HG03159 (cell line): ENCODE results near the gene THBS3.
A peak's percentile ranks its signal among the peaks of the same experiment; 100 is the strongest.
"Not testable (repeated sequence)": the region's sequence is repeated elsewhere in the genome, so short reads cannot be mapped to it uniquely, and the experiment has no call there.

Source experiments
- ATAC-seq: cut with Tn5 transposase; IDR thresholded peaks from one replicate; pipeline ENCODE4 v1.9.1; 2021; ENCODE audit warnings: mild to moderate bottlenecking, moderate library complexity; ENCODE audit not compliant: unreplicated experiment

Gene THBS3

GRCh38 chr1:155207806-155208540 lies at the start of gene THBS3:
TSS of gene THBS3 (minus strand) at chr1:155207897. CDS start at chr1:155207876, 21 bp downstream.
- ATAC-seq, result no peak

GRCh38 chr1:155256058-155256852 lies 48.6 kb upstream of the THBS3 start:
- no peak for ATAC-seq

DNA sequence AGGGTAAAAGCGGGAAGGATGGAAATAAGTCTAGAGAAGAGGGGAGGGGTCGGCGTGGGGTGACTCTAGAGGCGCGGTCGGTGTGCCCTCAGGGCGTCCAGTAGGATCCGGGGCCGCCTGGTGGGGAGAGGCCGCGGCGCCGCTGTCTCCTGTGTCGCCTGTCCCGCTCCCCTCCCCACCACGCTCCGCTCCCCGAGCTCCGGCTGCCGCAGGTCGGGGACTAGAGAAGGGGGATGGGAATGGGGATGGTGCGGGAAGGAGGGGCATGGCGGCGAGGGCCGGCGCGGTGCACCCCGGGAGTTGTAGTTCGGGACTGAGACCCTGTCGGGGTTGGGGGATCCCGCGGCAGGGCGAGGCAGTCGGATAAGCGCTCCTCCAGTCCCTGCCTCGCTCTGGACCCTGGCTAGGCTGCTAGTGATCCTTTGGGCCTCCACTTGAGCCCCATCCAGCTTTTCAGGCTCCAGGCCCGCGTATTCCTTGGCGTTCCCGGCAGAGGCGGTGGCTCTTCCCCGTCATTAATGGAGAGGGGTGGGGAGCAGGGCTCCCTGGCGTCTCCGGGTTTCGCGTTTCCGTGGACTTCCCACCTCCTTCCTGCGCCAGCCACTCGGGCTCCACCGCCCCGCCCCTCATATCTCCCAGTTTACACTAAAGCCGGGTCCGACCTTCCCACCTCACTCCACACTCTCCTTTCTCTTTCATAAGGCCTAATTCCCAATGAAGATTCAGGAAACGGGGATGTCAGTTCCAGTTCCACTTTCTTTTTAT lies 47.7 kb upstream of the THBS3 start, which contains the start of gene ENTREP3:
Gene ENTREP3 (minus strand): TSS at position 241 of the 765 bp plus-strand sequence. CDS start 606 bp downstream, outside the sequence.
- ATAC-seq, result no peak

DNA sequence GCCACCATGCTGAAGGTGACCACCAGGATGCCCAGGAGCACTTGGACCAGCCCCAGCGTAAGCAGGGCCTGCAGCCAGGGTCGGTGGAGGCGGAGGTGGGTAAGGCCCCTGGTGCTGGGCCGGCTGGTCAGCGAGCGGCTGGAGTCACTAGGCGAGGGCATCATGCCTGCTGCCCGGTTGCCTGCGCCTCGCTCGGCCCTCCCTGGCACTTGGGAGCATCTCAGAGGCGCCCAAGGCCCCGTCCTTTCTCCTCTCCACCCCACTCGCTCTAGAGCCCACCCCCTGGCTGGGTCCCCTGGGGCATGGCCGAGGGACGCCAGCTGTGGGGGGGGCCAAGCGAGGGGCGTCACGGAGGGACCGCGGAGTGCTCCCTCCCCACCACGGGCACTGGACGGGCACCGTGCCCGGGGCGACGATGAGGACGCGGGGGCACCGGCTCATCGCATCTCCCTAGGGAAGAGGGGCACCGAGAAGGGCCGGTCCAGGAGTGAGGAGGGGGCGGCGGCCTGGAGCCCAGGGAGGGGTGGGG lies 47.1 kb upstream of the THBS3 start:
- ATAC-seq, result no peak

DNA sequence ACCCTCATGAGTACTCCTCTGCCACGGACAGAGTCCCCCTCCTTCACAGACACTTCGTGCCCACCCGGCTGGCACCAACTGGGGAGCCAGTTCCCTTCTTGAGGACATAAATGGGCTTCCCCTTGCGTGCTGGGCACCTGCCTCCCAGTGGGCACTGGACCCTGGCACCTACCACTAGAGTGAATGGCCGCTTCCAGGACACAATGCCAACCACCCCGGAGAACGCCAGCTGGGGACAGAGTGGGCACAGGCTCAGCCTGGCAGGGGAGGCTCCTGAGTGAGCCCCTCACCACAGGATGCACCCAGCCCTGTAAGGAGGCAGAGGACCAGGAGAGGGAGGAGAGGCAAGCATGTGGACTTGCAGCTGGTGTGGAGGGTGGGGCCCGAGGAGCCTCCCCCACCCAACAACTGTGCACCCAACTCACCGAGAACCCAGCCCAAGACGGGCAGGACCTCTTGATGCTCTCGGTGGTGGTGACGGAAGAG lies 46.6 kb upstream of the THBS3 start:
- ATAC-seq, result no peak

DNA sequence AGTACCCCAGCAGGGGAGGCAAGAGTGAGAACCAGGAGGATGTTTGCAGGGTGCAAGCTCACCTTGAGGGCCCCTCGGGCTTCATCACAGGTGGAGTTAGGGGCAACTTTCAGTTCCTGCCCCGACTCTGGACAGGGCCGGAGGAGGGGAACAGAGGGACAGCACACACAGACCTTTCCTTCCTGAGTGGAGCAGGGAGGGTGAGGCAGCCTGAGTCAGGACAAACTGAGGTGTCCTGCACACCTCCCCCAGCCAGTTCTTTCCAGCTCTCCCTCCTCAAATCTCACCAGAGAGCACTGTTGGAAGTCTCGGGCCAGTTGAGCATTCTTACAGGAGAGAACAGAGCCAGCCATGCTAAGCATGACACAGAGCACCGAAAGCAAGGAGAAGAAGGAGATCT lies 46.1 kb upstream of the THBS3 start:
- no peak for ATAC-seq

DNA sequence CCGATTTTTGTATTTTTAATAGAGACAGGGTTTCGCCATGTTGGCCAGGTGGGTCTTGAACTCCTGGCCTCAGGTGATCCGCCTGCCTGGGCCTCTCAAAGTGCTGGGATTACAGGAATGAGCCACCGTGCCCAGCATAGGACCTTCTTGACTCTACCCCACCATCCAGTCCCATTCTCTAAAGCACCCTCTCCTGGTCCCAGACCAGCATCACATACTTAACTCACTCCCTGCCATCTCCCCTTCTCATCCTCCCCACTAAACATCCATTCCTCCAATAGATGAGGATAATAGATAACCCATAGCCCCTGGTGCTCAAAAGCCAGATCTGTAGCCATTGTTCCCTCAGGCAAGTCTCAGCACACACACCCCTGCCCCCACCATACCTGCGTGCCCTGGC lies 45.5 kb upstream of the THBS3 start:
- no peak for ATAC-seq

DNA sequence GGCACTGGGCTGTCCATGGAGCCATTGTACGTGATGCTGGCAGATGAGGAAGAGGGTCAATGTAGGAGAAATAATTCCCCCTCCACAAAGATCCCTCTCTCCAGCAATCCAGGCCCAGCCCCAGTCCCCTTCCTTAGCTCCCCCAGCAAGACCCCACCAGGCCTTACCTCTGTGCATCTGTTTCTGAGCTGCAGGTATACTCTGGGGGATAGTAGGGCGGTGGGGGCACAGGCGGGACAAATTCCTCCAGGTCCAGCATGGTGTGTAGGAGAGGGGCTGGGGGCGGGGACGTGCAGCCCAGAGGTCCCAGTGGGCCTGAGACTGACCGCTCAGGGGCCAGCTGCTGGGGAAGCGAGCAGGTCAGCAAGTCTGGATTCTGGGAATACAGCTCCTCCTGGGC lies 43.9 kb upstream of the THBS3 start:
- ATAC-seq, result no peak

GRCh38 chr1:155250633-155251449 lies 43.1 kb upstream of the THBS3 start:
- peak; percentile 81 for ATAC-seq

GRCh38 chr1:155250246-155250632 lies 42.5 kb upstream of the THBS3 start:
- peak; percentile 17 for ATAC-seq

DNA sequence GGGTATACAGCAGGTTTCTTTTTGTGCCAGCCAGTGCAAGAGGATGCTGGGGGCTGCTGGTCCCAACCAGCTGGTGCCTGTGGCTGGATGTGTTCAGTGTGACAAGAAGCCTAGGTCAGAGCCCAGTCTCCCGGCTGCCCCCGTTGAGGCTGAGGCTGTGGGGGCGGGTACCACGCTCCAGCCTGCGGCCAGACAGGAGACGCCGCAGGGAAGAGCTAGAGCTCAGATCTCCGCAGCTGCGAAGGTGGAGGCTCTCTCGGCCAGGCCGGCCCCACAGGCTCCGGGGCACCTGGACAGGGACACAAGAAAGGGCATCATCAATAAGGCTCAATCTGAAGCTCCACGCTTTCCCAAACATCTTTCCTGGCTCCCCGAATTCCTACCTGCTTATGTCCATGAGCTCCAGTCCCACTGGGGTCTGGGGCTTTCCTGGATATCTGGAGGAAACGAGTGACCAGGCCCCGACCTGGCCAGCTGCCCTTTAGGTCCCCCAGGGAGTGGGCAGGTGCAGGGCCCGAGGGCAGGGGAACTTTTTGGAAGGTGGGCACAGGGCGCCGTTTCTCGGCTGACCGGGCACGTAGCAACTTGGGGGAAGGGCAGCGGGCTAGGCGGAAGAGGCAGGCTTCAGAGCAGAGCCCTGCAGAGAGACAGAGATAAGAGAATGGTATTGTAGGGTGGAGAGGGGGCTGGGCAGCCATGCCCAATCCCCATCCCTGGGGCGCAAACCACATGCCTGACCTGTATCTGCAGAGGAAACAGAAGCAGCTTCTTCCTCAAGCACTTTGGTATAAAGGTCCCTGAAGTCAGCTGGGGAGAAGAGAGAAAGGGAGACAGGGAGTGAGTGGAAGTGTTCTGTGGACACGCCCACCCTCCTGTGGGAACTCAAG lies 40.2 kb upstream of the THBS3 start:
- ATAC-seq, result no peak

DNA sequence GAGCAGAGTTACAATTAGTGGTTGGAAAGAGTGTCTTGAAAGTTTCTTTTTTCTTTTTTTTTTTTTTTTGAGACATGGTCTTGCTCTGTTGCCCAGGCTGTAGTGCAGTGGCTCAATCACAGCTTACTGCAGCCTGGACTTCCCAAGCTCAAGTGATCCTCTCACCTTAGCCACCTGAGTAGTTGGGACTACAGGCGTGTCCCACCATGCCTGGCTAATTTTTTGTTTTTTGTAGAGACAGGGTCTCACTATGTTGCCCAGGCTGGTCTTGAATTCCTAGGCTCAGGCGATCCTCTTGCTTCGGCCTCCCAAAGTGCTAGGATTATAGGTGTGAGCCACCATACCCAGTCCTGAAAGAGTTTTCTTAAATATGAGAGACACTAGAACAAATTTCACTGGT lies 39.1 kb upstream of the THBS3 start:
- not testable (repeated sequence) for ATAC-seq

GRCh38 chr1:155245163-155245524 lies 37.4 kb upstream of the THBS3 start:
- ATAC-seq, result no peak

DNA sequence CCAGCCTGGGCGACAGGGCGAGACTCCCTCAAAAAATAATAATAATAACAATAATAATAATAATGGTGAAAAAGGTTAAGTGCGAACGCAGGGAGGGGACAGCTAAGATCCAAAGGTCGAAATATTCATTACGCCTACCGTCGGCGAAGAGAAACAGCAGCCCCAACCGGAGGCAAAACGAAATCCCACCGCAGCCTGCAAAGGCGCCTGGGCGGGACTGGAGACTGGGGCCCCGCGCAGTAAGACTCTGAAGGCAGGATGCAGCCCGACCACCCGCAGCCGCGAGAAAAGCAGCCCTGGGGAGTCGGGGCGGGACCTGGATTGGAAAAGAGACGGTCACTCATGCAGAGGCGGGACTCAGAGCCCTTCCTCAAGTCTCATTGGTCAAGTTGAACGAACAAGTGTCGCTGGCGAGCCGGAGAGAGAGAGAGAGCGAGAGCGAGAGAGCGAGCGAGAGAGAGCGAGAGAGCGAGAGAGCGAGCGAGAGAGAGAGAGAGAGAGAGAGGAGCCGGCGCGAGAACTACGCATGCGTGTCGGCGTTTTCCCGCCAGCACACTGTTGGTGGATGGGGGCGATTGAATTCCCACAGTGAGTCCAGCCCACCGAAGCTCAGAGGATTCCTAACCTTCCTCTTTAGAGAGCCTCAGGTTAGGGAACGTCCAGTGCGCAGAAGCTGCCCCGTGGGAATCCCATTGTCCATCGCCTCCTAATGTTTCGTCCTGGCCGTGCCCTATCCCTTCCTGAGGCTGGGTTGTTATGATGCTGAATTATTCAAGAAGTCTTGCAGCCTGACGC lies 36.9 kb upstream of the THBS3 start:
- ATAC-seq, result peak; percentile 86

DNA sequence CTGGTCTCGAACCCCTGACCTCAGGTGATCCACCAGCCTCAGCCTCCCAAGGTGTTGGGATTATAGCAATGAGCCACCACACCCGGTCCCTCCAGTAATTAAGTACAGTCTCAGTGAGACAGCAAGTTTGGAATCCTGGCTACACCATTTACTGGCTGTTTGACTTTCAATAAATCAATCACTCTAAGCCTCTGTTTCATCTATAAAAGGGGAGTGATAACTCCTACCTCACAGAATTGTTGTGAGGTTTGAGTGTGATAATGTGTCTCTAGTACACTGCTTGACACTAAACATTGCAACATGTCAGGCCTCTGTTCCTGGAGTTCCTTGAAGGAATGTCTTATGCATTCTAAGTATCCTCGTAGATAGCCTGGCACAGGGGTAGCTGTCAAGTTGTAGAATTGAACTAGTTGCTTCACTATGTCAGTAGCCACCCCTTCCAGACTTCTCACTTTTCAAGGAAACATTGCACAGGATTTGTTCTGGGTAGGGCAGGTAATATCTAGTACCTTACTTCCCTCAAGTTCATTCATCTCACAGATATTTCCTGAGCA lies 35.2 kb upstream of the THBS3 start:
- ATAC-seq, result no peak

DNA sequence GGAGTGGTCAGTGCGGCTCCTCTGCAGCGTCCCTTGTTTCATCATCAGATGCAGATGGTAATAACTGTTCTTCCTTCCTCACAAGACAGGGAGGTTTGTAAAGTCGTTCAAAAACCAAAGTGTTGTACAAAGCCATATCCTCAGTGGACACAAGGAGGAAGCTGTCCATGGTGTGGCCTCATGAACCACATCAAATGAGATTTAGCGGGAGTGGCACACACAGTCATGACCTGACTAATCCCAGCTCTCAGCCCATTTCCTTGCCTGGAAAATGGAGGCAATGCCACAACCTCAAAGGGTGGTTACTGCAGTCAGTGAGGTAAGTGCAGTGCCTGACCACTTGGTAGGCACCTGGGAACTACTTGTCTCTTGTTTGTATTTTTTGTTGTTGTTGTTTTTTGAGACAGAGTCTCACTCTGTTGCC lies 34.2 kb upstream of the THBS3 start:
- no peak for ATAC-seq

- ATAC-seq, result no peak
Measured at GRCh38 chr1:155241069-155241679, 33.5 kb upstream of the THBS3 start.

DNA sequence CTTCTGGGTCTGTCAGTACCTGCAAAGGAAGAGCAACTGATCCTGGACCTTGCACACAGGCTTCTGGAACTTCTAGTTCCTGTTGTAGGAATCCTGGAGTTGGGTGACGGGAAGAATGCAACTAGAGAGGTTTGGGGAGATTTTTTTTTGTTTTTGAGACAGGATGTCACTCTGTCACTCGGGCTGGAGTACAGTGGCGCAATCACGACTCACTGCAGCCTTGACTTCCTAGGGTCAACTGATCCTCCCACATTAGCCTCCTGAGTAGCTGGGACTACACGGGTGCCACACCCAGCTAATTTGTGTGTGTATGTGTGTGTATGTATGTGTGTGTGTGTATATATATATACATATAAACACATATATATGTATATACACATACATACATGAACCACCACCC lies 28.8 kb upstream of the THBS3 start:
- no peak for ATAC-seq
